ENCODE results near the gene SPACA9. TPM values are rescaled to one million over a fixed set of nuclear protein-coding genes. Genes with fewer than 3 reads are reported as not detected.
A peak's percentile ranks its signal among the peaks of the same experiment; 100 is the strongest.

Gene SPACA9
- total RNA-seq, 2 donors from 2014 or later: 2.2 to 8.1 TPM

- Histone ChIP-seq H3K4me3 (no peak overlapping the region), H3K4me1 (ENCODE audit: control insufficient read depth in 1 of 2, low read depth in 2 of 2) (no peaks in the 10 kb centered on the region), H3K36me3 (no peaks in the 10 kb centered on the region), H3K9me3 (no peaks in the 10 kb centered on the region), H3K27ac (no peak overlapping the region), H3K27me3 (replicated peaks; ENCODE audit: insufficient read depth) (no peaks in the 10 kb centered on the region)
- DNase-seq (ENCODE audit: low spot score) (no peak), ATAC-seq (ENCODE audit: insufficient number of reproducible peaks, low FRiP score, low read depth) (no peak)
- TF ChIP-seq CTCF (IDR thresholded peaks at IDR 0.05): no peak
These were observed 22.8 kb upstream of the SPACA9 start for GRCh38 chr9:132855904-132856303.

- DNase-seq (ENCODE audit: low spot score) (no peak), ATAC-seq (ENCODE audit: insufficient number of reproducible peaks, low FRiP score, low read depth) (peak; percentile 26)
- Histone ChIP-seq H3K4me1 (ENCODE audit: control insufficient read depth in 1 of 2, low read depth in 2 of 2) (no peaks in the 10 kb centered on the region), H3K27ac (no peak overlapping the region), H3K9me3 (no peaks in the 10 kb centered on the region), H3K4me3 (no peak overlapping the region), H3K27me3 (replicated peaks; ENCODE audit: insufficient read depth) (no peaks in the 10 kb centered on the region), H3K36me3 (no peaks in the 10 kb centered on the region)
- TF ChIP-seq CTCF (IDR thresholded peaks at IDR 0.05): no peak
These were observed 21.7 kb upstream of the SPACA9 start for GRCh38 chr9:132857031-132857430.

GRCh38 chr9:132857616-132858342, 20.9 kb upstream of the SPACA9 start:
- no peak for TF ChIP-seq CTCF (IDR thresholded peaks at IDR 0.05)
- Histone ChIP-seq H3K4me1 (ENCODE audit: control insufficient read depth in 1 of 2, low read depth in 2 of 2) (no peaks in the 10 kb centered on the region), H3K9me3 (no peaks in the 10 kb centered on the region), H3K36me3 (no peaks in the 10 kb centered on the region), H3K27ac (no peak overlapping the region), H3K4me3 (no peak overlapping the region), H3K27me3 (replicated peaks; ENCODE audit: insufficient read depth) (no peaks in the 10 kb centered on the region)
- DNase-seq (ENCODE audit: low spot score) (no peak), ATAC-seq (ENCODE audit: insufficient number of reproducible peaks, low FRiP score, low read depth) (no peak)

- Histone ChIP-seq H3K9me3 (no peaks in the 10 kb centered on the region), H3K4me1 (ENCODE audit: control insufficient read depth in 1 of 2, low read depth in 2 of 2) (no peaks in the 10 kb centered on the region), H3K27me3 (replicated peaks; ENCODE audit: insufficient read depth) (no peaks in the 10 kb centered on the region), H3K4me3 (no peak overlapping the region), H3K36me3 (no peaks in the 10 kb centered on the region), H3K27ac (no peak overlapping the region)
- no peak for ATAC-seq (ENCODE audit: insufficient number of reproducible peaks, low FRiP score, low read depth)
- DNase-seq (ENCODE audit: low spot score): no peak
- TF ChIP-seq CTCF (IDR thresholded peaks at IDR 0.05): no peak
These were observed 19.9 kb upstream of the SPACA9 start for GRCh38 chr9:132858751-132859150.

DNA sequence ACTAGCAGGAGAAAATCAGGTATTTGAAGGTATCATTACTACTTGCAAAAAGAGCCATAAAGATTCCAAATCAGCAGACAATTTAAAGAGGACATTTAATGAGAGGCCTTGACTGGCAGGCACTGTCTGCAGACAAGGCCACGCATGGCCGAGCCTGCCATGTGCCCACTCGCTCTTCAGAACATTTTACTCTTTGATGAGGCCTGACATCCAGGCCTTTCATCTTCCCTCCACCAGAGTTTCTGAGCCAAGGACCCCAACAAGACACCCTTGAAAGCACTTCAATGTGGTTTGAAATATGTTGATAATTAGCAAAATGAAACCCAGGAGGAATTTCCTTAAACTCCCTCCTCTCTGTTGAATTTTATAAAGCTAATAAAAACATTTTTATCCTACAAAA, 17.0 kb upstream of the SPACA9 start:
- DNase-seq (ENCODE audit: low spot score) (no peak), ATAC-seq (ENCODE audit: insufficient number of reproducible peaks, low FRiP score, low read depth) (no peak)
- Histone ChIP-seq H3K36me3 (no peaks in the 10 kb centered on the region), H3K4me3 (no peak overlapping the region), H3K4me1 (ENCODE audit: control insufficient read depth in 1 of 2, low read depth in 2 of 2) (no peaks in the 10 kb centered on the region), H3K27ac (no peak overlapping the region), H3K27me3 (replicated peaks; ENCODE audit: insufficient read depth) (no peaks in the 10 kb centered on the region), H3K9me3 (no peaks in the 10 kb centered on the region)
- TF ChIP-seq CTCF (IDR thresholded peaks at IDR 0.05): no peak

All from thoracic aorta (tissue), 2 donors.